ENCODE results near the gene TMEM204.

The TMEM204 gene

DNA sequence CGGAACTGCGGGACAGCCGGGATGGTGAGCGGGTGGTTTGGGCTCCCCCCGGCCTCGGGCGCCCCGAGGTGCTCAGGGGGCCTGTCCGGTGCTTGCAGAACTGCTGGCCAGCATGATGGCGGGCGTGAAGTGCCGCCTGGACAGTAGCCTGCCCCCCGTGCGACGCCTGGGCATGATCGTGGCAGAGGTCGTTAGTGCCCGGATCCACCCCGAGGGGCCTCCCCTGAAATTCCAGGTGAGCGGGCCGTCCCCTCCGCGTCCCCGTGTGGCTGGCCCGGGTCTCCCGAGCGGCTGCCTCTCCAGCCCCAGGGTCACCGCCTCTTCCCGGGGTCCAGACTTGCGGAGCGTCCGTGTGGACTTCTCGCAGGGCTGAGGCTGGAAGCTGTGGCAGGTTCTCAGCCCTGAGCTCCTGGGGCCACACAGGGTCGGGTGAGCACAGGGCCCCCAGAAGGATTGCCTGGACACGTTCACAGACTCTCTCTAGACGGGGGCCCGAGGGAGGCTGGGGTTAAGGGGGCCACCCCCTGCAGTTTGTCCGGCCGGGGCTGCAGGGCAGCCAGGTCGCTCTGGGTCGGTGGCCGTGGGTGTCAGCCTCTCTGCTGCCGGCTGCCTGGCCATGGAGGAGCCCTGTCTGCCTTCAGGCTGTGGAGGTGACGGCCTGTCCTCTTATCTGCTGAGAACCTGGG, 32.9 kb upstream of the TMEM204 start:
- DNase-seq = no peak

DNA sequence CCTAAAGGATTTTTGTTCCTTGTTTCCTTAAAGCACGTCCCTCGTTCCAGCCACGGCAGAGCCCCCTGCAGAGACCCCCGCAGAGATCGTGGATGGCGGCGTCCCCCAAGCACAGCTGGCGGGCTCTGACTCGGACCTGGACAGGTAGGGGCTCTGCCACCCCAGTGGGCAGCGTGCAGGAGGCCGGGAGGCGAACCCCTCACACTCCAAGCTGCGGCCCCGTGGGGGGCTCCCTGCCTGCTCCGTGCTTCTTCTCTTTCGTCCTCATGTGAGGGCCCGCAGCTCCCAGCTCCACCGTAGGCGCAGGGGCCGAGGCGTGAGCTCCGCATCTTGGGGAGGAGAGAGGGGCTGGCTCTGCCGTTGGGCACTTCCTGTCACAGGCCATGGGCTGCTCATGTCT, 31.8 kb upstream of the TMEM204 start:
- DNase-seq = no peak

DNA sequence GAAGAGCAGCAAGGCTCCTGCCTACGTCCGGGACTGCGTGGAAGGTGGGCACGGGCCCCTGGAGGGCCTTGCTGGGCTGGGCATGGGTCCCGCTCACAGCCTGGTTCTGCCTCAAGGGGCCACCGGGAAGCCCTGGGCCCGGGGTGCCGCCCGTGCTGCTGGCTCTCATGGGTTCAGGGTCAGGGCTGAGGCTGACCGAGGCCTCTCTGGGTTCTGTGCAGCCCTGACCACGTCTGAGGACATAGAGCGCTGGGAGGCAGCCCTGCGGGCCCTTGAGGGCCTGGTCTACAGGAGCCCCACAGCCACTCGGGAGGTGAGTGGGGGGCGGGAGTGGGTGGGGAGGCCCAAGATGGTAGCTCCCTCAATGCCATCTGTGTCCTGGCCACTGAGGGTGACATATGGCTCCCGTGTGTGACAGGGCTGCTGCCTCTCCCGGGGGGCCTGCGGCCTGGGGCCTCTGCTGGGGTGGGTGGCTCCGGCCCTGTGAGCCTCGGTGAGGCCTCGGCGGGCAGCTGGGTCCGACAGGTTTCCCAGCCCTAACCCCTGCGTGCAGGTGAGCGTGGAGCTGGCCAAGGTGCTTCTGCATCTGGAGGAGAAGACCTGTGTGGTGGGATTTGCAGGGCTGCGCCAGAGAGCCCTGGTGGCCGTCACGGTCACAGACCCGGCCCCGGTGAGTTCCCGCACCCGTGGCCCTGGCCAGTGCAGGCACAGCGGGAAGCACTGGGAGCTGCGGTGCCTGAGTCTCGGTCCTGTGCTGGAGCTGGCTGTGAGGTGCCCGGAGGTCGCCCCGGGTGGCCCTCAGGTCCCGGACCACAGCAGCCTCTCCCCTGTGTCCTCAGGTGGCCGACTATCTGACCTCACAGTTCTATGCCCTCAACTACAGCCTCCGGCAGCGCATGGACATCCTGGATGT, 31.1 kb upstream of the TMEM204 start:
- no peak for DNase-seq

DNA sequence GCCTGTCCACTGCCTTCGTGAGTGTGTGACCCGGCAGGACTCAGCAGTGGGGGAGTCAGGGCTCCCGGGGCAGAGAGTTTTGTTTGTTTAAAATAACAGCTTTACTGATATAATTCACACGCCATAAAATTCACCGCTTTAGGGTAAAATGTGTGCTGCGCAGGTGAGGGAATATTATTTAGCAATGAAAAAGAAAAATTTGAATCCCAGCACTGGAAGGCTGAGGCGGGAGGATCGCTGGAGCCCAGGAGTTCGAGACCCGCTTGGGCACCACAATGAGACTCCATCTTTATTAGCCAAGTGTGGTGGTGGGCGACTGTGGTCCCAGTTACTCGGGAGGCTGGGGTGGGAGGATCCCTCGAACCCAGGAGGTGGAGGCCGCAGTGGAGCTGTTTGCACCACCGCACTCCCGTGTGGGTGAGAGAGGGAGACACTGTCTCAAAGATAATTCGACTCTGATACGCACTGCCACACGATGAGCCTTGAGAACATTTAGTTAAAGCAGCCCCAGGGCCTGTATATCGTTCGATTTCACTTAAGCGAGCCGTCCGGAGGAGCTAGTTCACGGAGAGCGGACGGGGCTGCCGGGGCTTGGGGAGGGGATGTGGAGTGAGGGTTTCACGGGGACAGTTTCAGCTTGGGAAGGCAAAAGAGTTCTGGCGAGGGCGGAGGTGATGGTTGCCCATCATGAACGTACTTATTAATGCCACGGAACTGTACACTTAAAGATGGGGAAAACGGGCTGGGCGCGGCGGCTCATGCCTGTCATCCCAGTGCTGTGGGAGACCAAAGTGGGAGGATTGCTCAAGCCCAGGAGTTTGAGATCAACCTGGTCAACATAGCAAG, 30.1 kb upstream of the TMEM204 start:
- DNase-seq = no peak

GRCh38 chr16:1505073-1505844, 28.2 kb upstream of the TMEM204 start:
- no peak for DNase-seq

GRCh38 chr16:1505912-1506311, 27.6 kb upstream of the TMEM204 start:
- no peak for DNase-seq

DNA sequence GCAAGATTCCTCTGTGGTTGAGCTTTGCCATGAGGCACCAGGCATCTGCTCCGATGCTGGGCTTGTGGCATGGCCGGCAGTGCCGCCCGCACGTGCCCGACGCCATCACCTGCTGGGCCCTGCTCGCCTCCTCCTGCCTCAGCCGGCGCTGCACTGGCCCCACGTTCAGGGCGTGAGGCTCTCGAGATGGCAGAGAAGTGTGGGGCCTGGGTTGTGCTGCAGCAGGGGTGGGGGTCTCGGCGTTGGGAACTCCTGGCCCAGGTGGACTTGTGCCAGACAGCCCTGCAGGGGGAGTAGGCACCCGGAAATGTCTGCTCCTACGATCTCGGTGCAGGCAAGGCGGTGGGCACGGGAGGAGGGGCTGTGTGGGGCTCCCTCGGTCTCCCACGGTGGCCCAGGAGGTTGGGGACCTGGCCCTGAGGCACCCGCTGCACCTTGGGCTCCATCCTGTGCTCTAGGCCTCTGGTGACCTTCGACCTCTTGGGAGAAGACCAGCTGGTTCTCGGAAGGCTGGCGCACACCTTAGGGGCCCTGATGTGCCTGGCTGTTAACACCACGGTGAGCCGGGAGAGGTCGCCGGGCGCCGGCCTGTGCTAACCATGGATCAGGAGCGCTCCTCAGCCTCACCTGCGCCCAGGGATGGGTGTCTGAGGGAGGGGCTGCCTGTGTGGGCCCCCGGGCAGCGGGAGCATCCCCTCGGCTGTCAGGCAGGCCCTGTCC, 26.8 kb upstream of the TMEM204 start:
- no peak for DNase-seq

DNA sequence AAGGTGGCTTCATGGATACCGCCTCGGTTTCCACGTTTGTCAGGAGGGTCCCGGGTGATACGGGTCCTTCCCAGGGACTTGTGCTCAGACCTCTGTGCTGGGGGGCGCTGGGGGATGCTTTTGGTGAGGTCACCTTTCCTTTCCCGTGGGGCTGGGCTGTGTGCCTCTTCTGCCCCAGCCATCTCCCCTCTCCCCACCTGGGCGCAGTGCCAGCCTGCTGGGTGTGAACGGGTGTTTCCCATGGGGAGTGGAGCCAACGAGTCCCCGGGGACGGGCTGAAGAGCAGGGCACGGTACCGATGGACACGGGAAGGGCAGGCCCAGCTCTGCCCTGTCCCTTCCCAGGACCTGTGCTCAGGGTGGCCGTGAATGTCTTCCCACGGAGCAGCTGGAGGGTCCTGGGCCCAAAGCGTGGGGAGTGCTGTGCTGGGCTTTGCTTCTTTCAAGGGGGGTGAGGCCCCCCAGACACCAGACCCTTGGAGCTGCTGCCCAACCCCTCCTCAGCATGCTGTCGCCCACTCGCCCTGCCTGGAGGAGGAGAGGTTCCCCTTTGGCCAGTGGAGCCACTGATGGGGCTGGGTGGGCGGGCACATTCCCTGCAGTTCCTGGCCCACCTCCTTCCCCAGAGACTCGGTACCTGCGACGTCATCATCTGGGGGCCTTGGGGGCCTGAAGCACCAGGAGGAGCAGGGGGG, 24.8 kb upstream of the TMEM204 start:
- DNase-seq = no peak

GRCh38 chr16:1509307-1510221, 23.9 kb upstream of the TMEM204 start:
- no peak for DNase-seq

- DNase-seq = no peak
Measured at GRCh38 chr16:1510272-1510671, 23.2 kb upstream of the TMEM204 start.

- no peak for DNase-seq
Measured at GRCh38 chr16:1510941-1511351, 22.5 kb upstream of the TMEM204 start.

- DNase-seq = no peak
Measured at GRCh38 chr16:1511662-1512569, 21.6 kb upstream of the TMEM204 start.

DNA sequence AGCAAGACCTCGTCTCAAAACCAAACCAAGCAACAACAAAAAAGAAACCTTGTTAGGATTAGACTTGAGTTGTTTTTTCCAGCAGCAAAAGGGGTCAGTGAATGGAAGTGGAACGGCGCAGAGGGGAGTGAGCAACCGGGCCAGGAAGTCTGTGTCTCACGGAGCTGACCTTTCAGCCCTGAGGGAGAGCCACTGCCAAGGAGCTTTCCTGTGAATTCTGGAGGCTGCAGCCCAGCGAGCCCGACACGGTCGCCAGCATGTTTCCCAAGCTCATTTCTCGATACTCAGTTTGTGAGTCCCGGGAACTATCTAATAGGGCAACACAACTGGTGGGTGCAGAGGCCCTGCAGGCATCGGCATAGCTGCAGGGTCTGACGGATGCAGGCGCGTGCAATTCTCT, 20.7 kb upstream of the TMEM204 start:
- DNase-seq = no peak

DNA sequence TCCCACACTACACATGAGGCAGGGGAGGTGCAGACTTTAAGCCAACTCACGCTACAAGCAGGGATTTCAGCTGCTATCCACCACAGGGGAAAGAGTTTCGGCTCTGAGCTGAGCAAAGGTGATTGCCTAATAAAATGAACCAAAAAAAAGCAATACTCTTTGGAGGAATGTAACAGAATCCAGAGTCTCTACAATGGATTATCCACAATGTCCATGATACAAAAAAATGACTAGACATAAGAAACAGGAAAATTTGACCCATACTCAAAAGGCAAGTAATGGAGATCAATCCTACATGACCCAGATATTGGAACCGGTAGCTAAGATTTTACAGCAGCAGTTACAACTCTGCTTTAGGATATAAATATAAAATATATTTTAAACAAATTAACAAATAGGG, 19.0 kb upstream of the TMEM204 start:
- DNase-seq = no peak

GRCh38 chr16:1518626-1519135, 14.8 kb upstream of the TMEM204 start:
- no peak for DNase-seq

DNA sequence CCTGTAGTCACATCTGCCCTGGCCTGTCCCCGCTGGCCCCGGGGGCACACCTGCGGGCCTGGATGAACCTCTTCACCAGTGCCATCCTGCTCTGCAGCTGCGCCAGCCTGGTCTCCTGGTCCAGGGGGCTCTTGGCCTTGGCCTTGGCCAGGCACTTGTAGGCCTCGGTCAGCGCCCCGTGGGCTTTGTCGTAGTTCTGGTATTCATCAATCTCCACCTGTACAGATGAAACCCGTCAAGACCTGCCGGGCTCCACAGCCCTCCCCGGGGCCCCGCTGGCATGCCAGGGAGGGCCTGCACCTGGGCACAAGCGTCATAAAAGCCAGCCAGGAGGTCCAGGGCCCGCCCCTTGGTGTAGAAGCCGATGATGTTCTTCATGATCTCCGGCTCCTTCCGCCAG, 13.6 kb upstream of the TMEM204 start:
- no peak for DNase-seq

DNA sequence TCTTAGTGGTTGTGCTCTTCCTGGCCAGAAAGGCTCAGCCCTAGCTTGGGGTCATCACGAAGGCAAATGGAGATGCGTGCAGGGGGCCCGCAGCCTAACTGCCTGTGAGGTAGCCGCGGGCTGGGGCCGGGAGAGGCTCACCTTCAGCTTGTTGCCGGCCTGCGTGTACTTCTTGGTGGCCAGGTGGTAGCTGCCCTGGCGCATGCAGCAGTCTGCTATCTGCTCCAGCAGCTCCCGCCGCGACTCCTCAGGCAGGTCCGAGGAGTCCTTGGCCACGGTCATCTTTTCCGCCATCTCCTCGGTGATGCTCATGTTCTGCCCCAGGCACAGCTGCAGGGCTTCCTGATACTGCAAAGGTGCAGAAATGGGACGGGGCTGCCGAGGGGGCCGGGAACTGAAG, 13.0 kb upstream of the TMEM204 start:
- no peak for DNase-seq

DNA sequence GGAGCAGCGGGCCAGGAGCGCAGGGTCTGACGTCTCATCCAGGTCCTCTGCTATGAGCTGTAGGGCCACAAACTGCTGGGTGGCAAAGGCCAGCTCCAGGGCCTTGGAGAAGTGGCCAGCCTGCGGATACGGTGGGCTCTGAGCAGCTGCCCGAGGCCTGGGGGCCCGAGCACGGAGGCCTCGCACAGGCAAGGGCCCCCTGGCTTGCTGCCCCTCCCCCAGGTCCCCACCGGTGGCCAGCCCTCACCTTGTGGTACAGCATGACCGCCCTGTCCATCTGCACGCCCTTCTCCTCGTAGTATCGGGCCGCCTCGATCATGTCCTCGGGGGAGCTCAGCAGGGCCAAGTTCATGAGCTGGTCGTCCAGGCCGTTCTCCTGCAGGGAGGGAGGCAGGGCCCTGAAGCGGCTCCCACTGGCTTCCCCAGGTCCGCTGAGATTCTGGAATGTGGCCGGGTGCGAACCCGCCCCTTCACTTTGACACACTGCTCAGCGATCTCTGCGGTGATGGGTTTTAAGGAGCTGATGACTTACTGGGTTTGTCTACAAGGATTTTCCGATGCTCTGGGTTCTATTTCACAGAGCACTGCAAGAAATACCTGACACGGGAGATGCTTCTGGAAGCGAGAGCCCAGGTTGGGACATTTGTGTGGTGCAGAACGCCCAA, 9.8 kb upstream of the TMEM204 start:
- no peak for DNase-seq

Measured in activated naive CD4-positive, alpha-beta T cell treated with Interleukin-2 at 50 U/mL for 16 hours (primary cell).